ENCODE data around the gene BPIFB1.

DNA sequence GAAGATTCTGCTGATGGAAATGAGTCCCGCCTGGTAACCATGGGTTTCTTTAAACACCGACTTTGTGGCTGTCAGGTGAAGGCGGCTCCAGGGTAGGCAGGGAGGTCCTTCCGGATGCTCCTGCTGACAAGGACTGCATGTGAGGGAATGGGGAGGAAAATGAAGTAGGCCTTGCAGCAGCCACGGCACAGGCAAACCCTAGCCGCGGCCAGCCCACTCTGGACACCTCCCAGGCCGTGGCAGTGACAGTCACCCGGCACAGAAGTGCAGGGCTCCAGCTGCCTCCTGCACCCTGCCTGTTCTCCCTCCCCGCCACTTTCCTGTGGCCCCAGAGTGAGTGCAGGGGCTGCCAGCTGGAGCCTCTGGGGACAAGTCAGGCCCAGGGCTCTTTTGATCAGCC, 21.0 kb downstream of the BPIFB1 start:
- no peak for TF ChIP-seq POLR2A (IDR thresholded peaks at IDR 0.05; ENCODE audit: extremely low read depth, insufficient read length)
- TF ChIP-seq, protein P1, sequence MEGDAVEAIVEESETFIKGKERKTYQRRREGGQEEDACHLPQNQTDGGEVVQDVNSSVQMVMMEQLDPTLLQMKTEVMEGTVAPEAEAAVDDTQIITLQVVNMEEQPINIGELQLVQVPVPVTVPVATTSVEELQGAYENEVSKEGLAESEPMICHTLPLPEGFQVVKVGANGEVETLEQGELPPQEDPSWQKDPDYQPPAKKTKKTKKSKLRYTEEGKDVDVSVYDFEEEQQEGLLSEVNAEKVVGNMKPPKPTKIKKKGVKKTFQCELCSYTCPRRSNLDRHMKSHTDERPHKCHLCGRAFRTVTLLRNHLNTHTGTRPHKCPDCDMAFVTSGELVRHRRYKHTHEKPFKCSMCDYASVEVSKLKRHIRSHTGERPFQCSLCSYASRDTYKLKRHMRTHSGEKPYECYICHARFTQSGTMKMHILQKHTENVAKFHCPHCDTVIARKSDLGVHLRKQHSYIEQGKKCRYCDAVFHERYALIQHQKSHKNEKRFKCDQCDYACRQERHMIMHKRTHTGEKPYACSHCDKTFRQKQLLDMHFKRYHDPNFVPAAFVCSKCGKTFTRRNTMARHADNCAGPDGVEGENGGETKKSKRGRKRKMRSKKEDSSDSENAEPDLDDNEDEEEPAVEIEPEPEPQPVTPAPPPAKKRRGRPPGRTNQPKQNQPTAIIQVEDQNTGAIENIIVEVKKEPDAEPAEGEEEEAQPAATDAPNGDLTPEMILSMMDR (IDR thresholded peaks at IDR 0.05; ENCODE audit: low read depth, low read length): no peak

Data from NB4 (cell line).